Stomach (tissue), 4 donors: Measurements from ENCODE around the gene TRIM52.

Source experiments
- EP300 ChIP-seq: sonication (generic); formaldehyde crosslinking; IDR thresholded peaks from one replicate; pipeline ENCODE4 v1.6.1; 2017; ENCODE audit warnings: antibody characterized with exemption
- POLR2A ChIP-seq, 4 donors: fragments of 450-650 bp; IDR thresholded peaks; one replicate each; pipeline ENCODE4 v1.6.1; 2016; ENCODE audit warnings: antibody characterized with exemption in 4 of 4, control low read depth in 2 of 4, mild to moderate bottlenecking in 1 of 4, moderate library complexity in 1 of 4
- POLR2AphosphoS5 ChIP-seq, 3 donors: sonication (generic); formaldehyde crosslinking; IDR thresholded peaks; one replicate each; pipeline ENCODE4 v1.6.1; 2016; ENCODE audit warnings: antibody characterized with exemption in 3 of 3
- TF ChIP-seq, protein P1 (sequence below), 7 experiments: fragments of 450-650 bp in 4 of 7; fragments of 200-600 bp in 3 of 7; sonication (generic) in 3 of 7; IDR thresholded peaks; one replicate each; pipeline ENCODE4 v1.5.1; 2016 to 2019; ENCODE audit warnings: antibody characterized with exemption in 7 of 7, control low read depth in 2 of 7, mild to moderate bottlenecking in 1 of 7

DNA sequence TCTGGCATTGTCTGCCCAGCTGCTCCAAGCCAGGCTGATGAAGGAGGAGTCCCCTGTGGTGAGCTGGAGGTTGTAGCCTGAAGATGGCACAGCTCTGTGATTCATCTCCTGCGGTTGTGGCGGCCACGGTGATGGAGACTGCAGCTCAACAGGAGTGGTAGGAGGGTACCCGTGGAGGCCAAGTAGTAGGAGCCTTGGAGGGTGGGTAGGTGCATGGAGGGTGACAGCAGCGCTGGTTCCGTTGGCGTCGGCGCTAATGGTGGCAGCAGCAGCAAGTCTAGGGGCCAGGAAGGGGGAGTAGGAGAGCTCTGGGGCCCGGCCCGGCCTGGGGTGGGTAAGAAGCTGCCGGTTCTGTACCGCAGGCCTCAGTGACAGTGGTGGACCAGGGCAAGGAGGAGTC lies 22.4 kb upstream of the TRIM52 start:
- TF ChIP-seq, protein P1, sequence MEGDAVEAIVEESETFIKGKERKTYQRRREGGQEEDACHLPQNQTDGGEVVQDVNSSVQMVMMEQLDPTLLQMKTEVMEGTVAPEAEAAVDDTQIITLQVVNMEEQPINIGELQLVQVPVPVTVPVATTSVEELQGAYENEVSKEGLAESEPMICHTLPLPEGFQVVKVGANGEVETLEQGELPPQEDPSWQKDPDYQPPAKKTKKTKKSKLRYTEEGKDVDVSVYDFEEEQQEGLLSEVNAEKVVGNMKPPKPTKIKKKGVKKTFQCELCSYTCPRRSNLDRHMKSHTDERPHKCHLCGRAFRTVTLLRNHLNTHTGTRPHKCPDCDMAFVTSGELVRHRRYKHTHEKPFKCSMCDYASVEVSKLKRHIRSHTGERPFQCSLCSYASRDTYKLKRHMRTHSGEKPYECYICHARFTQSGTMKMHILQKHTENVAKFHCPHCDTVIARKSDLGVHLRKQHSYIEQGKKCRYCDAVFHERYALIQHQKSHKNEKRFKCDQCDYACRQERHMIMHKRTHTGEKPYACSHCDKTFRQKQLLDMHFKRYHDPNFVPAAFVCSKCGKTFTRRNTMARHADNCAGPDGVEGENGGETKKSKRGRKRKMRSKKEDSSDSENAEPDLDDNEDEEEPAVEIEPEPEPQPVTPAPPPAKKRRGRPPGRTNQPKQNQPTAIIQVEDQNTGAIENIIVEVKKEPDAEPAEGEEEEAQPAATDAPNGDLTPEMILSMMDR (IDR thresholded peaks at IDR 0.05), result no peak
- TF ChIP-seq POLR2AphosphoS5 (IDR thresholded peaks at IDR 0.05) (no peak), POLR2A (IDR thresholded peaks at IDR 0.05) (no peak), EP300 (no peak)
